Subcutaneous abdominal adipose tissue (tissue), 5 donors: Measurements from ENCODE around the gene KLHL22.
"Not testable (repeated sequence)": the region's sequence is repeated elsewhere in the genome, so short reads cannot be mapped to it uniquely, and the experiment has no call there.

Experiments
- H3K27ac ChIP-seq: one replicate; pipeline ENCODE4 v1.7.0; 2013; ENCODE audit warnings: low read depth, mild to moderate bottlenecking, inconsistent platforms, low read length, moderate library complexity
- H3K27me3 ChIP-seq, 5 donors: one replicate each; pipeline ENCODE4 v1.7.0; 2013; ENCODE audit warnings: low read length in 5 of 5, inconsistent platforms in 1 of 5; ENCODE audit not compliant: control insufficient read depth in 5 of 5, insufficient read depth in 4 of 5
- H3K36me3 ChIP-seq, 5 donors: one replicate each; pipeline ENCODE4 v1.7.0; 2013; ENCODE audit warnings: low read length in 5 of 5; ENCODE audit not compliant: control insufficient read depth in 5 of 5, insufficient read depth in 5 of 5
- H3K4me1 ChIP-seq, 5 donors: one replicate each; pipeline ENCODE4 v1.7.0; 2013; ENCODE audit warnings: low read length in 5 of 5, mild to moderate bottlenecking in 3 of 5, moderate library complexity in 1 of 5; ENCODE audit not compliant: control insufficient read depth in 5 of 5, insufficient read depth in 5 of 5
- H3K4me3 ChIP-seq, 5 donors: one replicate each; pipeline ENCODE4 v1.7.0; 2013; ENCODE audit warnings: low read length in 5 of 5, low read depth in 1 of 5
- H3K9ac ChIP-seq, 5 donors: one replicate each; pipeline ENCODE4 v1.7.0; 2013; ENCODE audit warnings: low read length in 5 of 5, mild to moderate bottlenecking in 4 of 5, moderate library complexity in 3 of 5
- H3K9me3 ChIP-seq, 5 donors: one replicate each; pipeline ENCODE4 v1.7.0; 2013; ENCODE audit warnings: low read length in 5 of 5; ENCODE audit not compliant: control insufficient read depth in 5 of 5
- donor health status: healthy.
- donor health status: healthy.
- donor health status: healthy.
- donor health status: healthy.
- donor health status: healthy.

The KLHL22 gene

GRCh38 chr22:20472629-20473442, 22.8 kb downstream of the KLHL22 start:
- Histone ChIP-seq H3K9ac (peak overlapping the region in 1 of 5 donors; percentile 15), H3K9me3 (no peaks in the 10 kb centered on the region), H3K27me3 (no peaks in the 10 kb centered on the region), H3K27ac (no peak overlapping the region), H3K36me3 (peaks cover 0 to 40% (median 24%) of the 10 kb centered on the region in 5 donors), H3K4me1 (peaks cover 0 to 7% (median 5%) of the 10 kb centered on the region in 5 donors), H3K4me3 (no peak overlapping the region)

- no peak overlapping the region for H3K4me3 ChIP-seq
- no peaks in the 10 kb centered on the region for H3K27me3 ChIP-seq
- peaks cover 0 to 7% (median 5%) of the 10 kb centered on the region in 5 donors for H3K4me1 ChIP-seq
- no peak overlapping the region for H3K9ac ChIP-seq
- H3K9me3 ChIP-seq = no peaks in the 10 kb centered on the region
- peaks cover 0 to 40% (median 24%) of the 10 kb centered on the region in 5 donors for H3K36me3 ChIP-seq
- no peak overlapping the region for H3K27ac ChIP-seq
Measured at GRCh38 chr22:20471126-20471833, 24.3 kb downstream of the KLHL22 start.

GRCh38 chr22:20470525-20470924, 25.1 kb downstream of the KLHL22 start:
- not testable (repeated sequence) for H3K9me3 ChIP-seq, H3K9ac ChIP-seq, H3K4me1 ChIP-seq, H3K27ac ChIP-seq, H3K27me3 ChIP-seq, H3K4me3 ChIP-seq
- peaks cover 0 to 41% (median 24%) of the 10 kb centered on the region in 5 donors for H3K36me3 ChIP-seq

- no peaks in the 10 kb centered on the region for H3K9me3 ChIP-seq
- peaks cover 0 to 54% (median 37%) of the 10 kb centered on the region in 5 donors for H3K36me3 ChIP-seq
- H3K4me1 ChIP-seq = peaks cover 0 to 4% (median 0%) of the 10 kb centered on the region in 5 donors
- no peak overlapping the region for H3K9ac ChIP-seq
- H3K27me3 ChIP-seq = no peaks in the 10 kb centered on the region
- no peak overlapping the region for H3K27ac ChIP-seq
- H3K4me3 ChIP-seq = no peak overlapping the region
Measured at GRCh38 chr22:20469110-20469868, 26.3 kb downstream of the KLHL22 start.

GRCh38 chr22:20466659-20467379, 28.8 kb downstream of the KLHL22 start:
- Histone ChIP-seq H3K27ac (no peak overlapping the region), H3K9ac (no peak overlapping the region), H3K4me3 (no peak overlapping the region), H3K36me3 (peaks cover 0 to 56% (median 40%) of the 10 kb centered on the region in 5 donors), H3K9me3 (no peaks in the 10 kb centered on the region), H3K4me1 (peaks cover 0 to 19% (median 12%) of the 10 kb centered on the region in 5 donors), H3K27me3 (no peaks in the 10 kb centered on the region)

- Histone ChIP-seq H3K27ac (no peak overlapping the region), H3K36me3 (peaks cover 0 to 45% (median 31%) of the 10 kb centered on the region in 5 donors), H3K9me3 (no peaks in the 10 kb centered on the region), H3K9ac (no peak overlapping the region), H3K27me3 (no peaks in the 10 kb centered on the region), H3K4me3 (no peak overlapping the region), H3K4me1 (peaks cover 0 to 19% (median 12%) of the 10 kb centered on the region in 5 donors)
Measured at GRCh38 chr22:20465759-20466077, 29.9 kb downstream of the KLHL22 start.

GRCh38 chr22:20464912-20465758, 30.5 kb downstream of the KLHL22 start:
- H3K9ac ChIP-seq = no peak overlapping the region
- H3K4me3 ChIP-seq = no peak overlapping the region
- peaks cover 0 to 19% (median 12%) of the 10 kb centered on the region in 5 donors for H3K4me1 ChIP-seq
- no peaks in the 10 kb centered on the region for H3K9me3 ChIP-seq
- H3K27me3 ChIP-seq = no peaks in the 10 kb centered on the region
- H3K27ac ChIP-seq = no peak overlapping the region
- H3K36me3 ChIP-seq = peaks cover 0 to 41% (median 26%) of the 10 kb centered on the region in 5 donors

GRCh38 chr22:20464096-20464614, 31.4 kb downstream of the KLHL22 start:
- Histone ChIP-seq H3K27me3 (no peaks in the 10 kb centered on the region), H3K9ac (no peak overlapping the region), H3K27ac (no peak overlapping the region), H3K4me1 (peaks cover 0 to 20% (median 16%) of the 10 kb centered on the region in 5 donors), H3K4me3 (no peak overlapping the region), H3K9me3 (no peaks in the 10 kb centered on the region), H3K36me3 (peaks cover 0 to 43% (median 30%) of the 10 kb centered on the region in 5 donors)
